GM15510 (cell line): ENCODE results near the gene RAPGEF3.

Experiments used
- POLR2A ChIP-seq: IDR thresholded peaks from 3 replicates; pipeline ENCODE4 v1.6.1; 2011; ENCODE audit warnings: borderline replicate concordance; ENCODE audit not compliant: insufficient read length; ENCODE audit errors: extremely low read depth

RAPGEF3 gene

DNA sequence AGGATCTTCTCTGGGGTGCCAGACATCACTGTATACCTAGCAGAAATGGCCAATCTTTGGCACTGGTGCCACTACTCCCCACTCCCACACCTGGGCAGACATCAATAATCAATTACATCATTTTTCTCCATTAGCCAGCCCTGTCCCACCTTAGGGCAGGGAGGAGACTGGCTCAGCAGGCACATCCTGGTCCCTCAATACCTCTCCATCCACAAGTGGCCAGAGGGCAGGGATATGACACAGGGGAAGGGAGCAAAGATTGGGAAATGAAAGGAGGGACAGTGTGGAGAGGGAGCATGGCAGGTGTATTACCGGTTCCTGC is 10.2 kb downstream of the RAPGEF3 start:
- TF ChIP-seq POLR2A: no peak

DNA sequence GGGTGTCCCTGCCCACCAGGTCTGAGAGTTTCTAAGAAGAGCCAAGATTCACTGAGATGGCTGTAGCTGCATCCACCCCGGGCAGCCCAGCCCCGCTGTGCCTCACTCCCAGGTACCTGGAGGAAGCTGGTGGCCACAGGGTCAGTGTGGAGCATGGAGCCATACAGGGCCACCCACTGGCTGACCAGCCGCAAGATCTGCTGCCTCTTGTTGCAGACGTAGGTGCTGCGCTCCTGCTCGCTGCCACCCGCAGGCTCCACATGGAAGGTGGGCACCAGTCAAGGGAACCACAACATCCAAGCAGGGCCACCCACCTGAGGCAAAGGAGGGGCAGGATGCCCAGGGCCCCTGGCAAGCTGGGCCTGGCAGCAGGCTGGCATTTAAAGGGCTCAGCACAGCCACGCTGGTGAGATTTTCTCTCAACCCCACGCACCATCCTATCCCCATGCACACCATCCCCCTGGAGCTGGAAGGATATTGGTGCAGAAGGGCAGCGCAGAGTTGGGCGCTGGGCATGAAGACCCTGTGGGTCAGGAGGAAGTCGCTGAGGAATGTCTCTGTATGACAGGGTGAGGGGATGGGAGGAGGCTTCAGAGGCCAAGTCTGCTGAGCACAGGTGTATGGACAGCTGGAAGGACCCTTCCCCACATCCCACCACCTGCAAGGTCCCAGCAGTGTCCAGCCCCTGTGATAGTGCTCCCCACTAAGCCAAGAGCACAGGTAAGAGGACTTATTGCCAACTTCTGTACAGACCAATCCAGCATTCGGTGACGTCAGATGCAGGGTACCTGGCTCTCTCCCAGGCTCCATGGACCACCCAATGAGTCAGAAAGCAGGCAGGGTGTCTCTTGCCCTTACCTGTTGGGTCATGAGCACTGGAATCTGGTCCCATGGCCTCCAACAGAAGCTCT is 10.8 kb downstream of the RAPGEF3 start:
- no peak for TF ChIP-seq POLR2A

- no peak for TF ChIP-seq POLR2A
Measured at GRCh38 chr12:47747126-47747525, 11.6 kb downstream of the RAPGEF3 start.

DNA sequence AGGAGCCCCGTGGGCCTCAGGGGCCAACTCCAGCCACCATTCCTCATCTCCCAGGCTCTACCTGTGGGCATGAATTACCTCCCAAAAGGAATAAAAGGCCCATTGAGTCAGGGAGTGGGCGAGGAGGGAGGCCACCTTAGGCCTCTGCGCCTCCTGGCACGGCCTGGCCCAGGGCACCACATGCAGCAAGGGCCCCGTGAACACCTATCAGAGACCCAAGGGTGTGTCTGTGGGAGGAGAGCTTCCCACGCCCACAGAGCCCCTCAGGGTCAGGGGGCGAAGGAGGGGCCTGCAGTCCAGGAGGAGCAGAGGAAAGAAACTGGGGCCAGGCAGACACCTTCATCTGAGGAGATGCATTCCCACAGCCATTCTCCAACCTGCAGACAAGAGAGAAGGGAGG is 12.2 kb downstream of the RAPGEF3 start:
- TF ChIP-seq POLR2A: no peak

DNA sequence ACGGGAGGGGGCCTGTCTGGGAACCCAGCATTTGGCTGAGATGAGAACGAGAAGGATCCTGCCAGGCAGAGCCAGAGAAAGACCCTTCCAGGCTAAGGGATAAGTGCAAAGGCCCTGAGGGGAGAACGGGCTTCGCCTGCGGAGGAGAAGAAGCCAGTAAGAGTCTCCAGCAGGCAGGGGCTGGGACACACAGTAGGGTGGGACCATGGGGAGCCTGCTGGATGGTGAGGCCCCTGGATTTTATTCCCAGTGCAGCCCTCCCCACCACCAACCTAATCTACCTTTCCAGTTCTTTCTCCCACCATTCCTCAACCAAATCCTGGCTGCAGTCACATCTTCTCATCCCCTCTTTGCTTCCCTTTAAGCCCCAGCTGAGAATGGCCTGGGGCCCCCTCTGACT is 12.6 kb downstream of the RAPGEF3 start:
- no peak for TF ChIP-seq POLR2A

DNA sequence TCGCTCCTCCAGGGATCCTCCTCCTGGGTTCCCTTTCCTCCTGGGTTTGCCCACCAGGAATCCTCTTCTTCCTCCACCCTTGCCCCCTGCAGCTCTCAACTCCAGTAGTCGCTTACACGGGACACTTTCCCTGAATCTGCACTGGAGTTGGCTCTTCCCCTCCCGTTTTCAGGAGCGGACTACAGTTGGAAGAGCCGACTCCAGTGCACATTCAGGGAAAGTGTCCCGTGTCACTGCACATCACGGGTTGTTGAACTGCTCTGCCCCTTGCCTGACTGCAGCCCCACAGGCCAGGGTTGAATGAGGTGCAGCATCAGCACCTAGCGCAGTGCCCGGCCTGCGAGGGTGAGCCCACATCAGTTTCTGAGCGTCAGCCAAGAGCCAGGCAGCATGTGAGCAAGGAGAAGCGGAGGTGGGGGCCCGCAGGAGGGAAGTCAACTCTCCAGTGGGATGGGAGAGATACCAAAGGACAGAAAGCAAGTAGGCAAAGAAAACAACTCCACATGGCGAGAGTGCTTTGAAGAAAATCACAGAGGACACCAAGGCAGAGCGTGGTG is 13.1 kb downstream of the RAPGEF3 start:
- TF ChIP-seq POLR2A: no peak

DNA sequence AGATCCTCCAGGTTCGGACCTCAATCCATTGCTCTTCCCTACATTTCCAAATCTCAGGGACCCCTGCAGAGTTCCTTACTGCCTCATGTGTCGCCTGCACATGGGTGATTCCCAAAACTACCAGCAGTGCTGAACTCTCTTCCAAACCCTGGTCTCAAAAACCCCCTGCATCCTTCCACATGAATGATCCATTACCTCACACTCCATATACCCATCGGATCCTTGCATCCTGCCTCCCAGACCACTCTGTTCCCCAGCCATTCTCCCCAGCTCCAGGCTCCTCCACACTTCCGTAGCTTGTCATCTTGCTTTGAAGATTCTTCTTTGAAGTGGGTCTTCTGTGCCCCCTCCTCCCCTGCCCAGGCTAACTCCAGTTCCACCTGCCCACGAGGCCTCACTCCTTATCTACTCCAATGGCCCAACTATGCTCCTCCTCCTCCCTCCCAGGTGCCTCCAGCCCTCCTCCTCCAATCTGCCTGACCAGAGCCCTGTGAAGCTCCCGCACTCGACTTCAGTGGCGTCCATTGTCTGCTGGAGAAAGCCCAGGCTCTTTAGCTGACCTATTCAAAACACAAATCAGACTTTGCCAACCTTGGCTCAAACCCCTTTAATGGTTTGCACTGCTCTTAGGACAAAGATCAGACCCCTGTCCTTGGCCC is 13.8 kb downstream of the RAPGEF3 start:
- no peak for TF ChIP-seq POLR2A

DNA sequence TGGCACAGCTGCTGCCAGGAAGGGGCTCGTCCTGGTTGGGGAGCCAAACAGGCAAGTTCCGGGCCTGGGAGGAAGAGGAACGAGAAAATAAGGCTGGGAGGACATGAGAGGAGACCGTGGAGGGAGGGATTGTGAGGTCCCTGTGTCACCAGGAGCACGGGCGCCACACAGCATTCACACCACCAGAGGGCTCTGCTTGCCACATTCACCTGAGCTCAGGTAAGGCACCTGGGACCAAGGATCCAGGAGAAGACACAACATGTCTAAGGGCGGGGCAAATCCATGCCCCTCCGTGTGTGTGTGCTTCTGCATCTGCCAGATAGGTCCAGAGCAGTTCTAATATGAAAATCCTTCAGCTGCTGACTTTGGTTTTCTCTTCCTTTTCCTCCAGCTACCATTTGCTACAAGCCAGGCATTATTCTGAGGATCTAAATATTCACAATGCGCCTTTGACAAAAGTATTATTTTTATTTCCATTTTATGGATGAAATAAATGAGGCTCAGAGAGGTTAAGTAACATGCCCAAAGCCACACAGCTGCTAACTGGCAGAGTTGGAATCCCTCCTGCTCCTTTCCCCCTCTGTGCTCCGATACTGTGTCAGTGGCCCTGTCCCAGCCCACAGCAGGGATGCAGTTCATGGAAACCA is 14.6 kb downstream of the RAPGEF3 start:
- no peak for TF ChIP-seq POLR2A

GRCh38 chr12:47743311-47743860 is 15.3 kb downstream of the RAPGEF3 start:
- TF ChIP-seq POLR2A: no peak

DNA sequence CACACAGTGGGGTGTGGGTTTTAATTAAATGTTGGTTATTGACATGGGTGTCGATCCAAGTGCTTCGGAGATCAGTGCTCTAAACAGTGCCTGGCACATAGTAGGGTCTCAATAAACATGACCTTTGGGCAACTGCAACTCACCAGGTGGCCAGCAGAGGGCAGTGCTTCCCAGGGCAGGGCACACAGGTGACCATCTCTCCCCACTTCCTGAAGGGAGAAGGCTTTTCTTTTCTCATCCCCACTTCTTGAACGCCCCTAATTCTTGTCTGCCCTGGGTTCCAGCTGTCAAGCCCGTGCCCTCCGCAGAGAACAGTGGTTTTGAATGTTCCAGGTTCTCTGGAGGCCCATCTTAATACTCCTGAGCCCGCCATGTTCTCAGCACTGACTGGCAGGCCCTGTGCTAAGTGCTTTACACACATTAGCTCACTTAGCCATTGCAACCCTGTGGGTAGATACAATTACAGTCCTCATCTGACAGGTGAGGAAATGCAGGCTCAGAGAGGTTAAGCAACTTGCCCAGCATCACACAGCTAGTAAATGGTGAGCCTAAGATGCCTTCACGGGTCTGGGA is 16.3 kb downstream of the RAPGEF3 start:
- TF ChIP-seq POLR2A: no peak

- TF ChIP-seq POLR2A: no peak
Measured at GRCh38 chr12:47741340-47741703, 17.4 kb downstream of the RAPGEF3 start.

GRCh38 chr12:47740606-47741339 is 17.9 kb downstream of the RAPGEF3 start:
- no peak for TF ChIP-seq POLR2A

DNA sequence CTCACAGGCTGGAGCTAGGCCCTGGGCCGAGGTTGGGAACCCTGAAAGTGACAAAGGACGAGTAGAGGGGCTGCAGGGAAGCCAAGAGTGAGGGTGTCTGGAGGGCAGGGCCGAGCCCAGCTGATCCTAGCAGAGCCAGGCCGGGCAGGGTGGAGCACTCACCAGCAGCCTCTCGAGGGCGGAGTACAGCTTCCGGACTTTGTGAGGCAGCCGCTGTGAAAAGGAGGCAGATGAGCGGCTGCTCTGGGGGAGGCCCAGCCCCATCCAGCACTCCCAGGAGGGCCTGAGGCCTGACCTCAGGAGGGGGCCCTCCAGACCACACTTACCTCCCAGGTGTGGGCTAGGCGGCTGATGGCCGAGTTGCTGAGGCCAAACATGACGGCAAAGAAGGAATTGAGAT is 18.7 kb downstream of the RAPGEF3 start:
- TF ChIP-seq POLR2A: no peak

DNA sequence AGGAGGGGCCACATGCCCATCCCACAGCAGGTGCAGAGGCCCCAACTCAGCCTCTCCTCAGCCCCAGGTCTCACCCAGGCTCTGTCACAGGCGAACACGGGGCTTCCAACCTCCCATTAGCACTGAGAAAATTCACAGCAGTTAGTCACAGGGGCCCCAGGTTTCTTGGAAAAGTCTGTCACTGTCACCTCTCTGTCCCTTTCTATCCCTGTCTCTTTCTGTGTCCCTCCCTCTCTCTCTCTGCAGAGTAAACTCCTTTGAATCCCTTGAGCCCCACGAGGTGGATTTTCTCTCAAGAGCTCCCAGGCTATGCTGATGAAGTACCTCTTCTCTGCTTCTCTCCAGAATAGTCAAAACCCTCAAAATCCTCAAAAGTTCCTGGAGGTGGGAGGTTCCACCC is 19.4 kb downstream of the RAPGEF3 start:
- no peak for TF ChIP-seq POLR2A
